SIG-M5 (cell line): ENCODE measurements around the gene SLC19A1.
A peak's percentile ranks its signal among the peaks of the same experiment; 100 is the strongest.

Experiments used
- DNase-seq: peaks from one replicate; lab custom pipeline; 2025; lab: John Stamatoyannopoulos, UW

Gene SLC19A1

DNA sequence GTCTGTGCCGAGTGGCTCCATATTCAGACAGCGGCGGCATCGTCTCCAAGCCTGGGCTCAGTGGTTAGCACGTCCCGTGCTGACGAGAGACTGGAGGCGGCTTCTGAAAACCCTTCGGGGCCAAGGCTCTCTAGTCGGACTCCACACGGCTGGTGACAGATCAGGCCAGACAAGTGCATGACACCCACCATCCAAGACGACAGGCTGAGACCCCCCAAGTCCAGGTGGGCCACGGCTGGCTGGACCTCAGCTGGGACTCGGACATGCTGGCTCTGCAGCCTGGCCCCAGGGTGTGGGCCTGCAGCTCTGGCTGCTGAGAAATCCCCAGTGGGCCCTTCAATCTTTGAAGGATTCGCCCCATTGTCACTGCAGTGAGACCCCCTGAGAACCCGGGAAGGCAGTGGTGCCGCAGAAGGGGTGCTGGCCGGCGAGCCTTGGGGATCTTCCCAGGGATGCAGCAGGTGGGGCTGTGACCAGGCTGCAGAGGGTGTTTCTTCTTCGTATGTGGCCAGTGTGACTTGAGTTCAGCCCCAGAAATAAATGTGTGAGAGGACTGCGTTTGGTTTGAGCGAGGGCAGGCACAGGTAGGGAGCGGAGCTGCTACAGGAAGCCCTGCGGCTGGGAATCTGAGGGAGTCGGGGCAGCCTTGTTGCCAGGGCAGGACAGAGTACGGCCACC lies 15.9 kb upstream of the SLC19A1 start:
- DNase-seq, result no peak

DNA sequence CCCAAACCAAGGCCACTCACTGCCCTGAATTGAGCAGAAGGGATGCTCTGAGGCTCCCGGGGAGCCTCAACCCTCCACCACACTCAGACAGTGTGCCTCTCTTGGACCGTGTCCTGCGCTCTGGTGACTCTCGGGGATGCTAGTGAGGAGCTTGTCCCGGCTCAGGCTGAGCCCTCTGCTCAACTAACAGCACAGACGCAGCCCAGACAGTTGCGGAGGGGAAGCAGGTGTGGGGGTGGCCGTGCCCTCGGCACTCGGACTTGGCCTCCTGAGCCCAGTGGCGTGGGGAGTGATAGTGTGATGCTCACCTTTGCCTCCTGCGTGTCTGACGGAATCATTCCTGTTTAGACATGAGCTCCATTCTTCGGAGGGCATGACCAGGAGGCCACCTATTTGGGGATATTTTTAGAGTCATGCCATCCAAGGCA lies 15.4 kb upstream of the SLC19A1 start:
- no peak for DNase-seq

DNA sequence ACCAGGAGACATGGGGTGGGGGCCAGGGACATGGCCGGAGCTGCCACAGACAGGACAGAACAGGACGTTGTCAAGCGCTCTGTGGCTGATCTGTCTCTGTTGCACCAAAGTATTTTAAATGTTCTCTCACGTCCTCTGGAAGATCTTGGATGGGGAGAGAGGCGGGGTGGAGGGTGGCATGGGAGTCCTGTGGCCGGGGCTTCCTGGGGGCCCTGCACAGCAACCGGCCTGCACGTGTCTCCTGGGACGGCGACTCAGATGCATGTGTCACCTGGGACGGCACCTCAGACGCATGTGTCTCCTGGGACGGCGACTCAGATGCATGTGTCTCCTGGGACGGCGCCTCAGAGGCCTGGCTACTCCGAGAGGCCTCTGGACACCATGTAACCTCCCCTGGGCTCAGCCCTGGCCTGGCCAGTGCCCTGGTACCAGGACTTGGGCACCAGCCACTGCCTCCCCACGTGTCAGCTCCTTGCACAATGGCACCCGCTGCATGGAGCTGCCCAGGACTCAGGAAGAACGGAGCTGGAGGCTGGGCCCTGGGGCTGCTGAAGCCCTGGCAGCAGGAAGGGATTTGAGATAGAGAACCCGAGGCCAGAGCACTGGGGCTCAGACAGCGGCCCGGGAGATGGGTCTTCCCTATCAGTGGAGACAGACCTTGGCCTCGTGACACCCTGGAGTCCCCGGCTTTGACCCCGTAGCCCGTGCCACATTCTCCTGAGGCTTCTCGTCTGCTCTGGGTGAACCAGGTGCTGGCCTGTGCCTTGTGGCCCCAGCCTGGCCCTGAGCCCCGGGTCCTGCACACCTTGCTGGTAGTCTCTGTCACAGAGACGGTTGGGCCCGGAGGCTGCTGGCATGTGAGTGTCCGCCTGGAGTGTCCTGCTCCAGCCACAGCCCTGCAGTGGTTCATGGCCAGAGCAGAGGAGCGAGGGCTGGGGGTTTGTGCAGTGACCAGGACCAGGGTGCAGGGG lies 14.7 kb upstream of the SLC19A1 start:
- no peak for DNase-seq

DNA sequence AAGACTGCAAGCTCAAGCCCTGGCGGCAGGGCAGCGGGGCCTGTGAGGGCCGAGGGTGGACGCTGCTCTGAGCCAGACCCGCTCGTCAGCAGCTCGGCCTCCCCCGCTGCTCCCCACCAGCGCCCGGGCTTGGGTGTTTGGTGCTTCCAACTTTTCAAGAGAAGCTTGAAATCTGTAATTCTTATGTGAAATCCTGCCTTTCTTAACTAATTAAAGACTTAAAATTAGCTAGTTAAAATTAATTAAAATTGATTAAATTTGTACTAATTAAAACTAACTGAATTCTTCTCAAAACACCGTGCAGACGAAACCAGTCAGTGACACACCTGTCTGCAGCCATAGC lies 14.0 kb upstream of the SLC19A1 start:
- no peak for DNase-seq

DNA sequence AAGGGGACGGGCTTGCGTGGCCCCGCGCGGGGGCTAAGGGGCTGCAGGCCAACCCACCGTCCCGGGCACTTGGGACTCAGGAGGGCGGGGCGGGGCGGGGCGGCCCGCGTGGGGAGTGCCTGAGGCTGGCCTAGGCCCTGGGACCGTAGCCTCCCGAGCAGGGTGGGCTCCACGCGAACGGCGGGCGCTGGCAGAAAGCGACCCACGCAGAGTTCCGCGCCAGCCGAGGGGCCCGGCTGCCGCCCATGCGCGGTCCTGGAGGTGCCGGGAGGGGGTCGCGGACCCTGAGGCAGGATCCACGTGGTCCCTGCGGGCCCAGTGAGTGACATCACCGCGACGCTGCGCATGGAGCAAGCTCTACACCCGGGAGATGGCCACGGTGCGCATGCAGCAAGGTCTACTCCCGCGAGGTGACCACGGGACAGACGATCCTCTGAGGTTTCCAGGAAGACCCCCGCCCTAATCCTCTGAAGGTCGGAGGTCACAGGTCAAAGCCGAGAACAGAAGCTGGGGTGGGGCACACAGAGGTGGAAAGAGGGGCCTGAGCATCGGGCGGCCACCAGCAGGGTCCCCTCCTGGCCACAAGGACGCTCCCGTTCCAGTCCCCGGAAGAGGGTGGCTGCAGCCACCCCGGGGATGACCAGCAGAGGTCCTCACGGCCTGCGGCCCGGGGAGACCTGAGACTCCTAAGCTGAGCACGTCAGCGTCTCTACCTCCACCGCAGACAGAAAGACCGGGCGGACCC lies 13.5 kb upstream of the SLC19A1 start:
- peak; percentile 43 for DNase-seq

DNA sequence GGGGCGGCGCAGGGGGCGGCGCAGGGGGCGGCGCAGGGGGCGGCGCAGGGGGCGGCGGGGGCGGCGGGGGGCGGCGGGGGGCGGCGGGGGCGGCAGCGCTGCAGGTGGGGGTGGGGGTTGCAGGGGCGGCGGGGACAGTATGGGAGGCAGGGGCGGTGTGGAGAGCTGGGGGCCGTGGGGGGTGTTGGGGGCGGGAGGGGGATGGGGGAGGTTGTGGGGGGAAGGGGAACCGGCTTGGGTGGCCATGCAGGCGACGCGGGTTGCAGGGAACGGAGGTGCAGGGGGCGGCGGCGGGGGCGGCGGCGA lies 13.0 kb upstream of the SLC19A1 start:
- DNase-seq, result no peak

DNA sequence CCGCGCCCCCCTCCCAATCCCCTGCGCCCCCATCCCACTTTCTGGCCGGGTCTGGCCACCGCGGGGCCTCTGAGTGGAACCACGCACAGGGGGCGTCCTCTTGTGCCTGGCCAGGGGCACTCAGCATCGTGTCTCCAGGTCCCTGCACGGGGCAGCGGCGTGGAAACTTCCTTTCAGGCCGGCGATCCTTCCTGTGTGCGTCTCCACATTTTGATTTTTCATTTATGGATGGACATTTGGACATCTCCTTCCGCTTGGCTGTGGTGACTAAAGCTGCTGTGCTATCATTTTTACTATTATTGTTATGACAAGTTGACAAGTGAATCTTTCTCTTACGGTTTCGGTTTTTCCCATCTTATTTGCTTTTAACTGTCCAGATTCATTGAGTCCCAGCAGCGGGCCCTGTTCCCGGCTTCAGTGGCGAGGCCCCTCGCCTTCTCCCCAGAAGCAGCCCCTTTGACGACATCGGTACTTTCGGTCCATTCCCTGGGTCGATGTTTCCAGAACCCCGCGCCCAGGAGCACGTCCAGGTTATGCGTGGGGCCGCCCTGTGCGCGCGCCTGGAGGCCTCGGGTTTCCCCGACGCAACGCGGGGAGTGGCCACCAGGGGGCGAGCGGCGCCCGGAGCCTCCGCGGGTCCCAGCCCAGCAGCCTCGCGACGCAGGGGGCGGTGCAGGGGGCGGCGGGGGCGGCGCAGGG lies 12.4 kb upstream of the SLC19A1 start:
- no peak for DNase-seq

DNA sequence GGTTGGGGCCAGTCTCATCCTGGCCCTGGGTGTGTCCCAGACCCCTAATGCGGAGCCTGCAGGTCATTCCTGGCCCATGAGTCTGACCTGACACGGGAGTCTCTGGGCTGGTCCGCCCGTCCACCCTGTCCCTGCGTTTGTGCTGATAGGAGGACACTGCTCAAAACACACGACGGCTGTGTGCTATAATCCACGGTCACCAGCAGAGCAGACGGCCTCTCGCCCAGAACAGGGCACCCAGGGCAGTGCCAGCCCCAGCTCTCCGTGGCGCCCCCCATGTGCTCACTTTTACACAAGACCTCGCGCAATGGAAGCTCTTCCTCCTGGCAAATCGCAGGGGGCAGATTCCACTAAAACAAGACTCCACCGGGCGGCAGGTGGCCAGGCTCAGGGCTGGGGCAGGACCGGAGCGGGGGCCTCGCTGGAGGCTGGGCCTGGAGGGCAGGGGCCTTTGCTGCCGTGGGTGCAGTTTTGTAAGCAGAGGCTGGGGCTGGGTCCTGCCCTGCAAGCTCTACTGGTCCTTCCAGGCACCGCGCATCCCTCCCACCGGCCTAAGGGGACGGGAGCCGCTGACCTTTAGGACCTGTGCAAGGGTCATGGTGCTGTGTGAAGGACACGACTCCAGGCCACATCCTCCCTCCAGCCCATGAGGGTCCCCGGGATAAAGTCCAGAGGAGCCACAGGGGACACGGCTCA lies 10.6 kb upstream of the SLC19A1 start:
- no peak for DNase-seq

DNA sequence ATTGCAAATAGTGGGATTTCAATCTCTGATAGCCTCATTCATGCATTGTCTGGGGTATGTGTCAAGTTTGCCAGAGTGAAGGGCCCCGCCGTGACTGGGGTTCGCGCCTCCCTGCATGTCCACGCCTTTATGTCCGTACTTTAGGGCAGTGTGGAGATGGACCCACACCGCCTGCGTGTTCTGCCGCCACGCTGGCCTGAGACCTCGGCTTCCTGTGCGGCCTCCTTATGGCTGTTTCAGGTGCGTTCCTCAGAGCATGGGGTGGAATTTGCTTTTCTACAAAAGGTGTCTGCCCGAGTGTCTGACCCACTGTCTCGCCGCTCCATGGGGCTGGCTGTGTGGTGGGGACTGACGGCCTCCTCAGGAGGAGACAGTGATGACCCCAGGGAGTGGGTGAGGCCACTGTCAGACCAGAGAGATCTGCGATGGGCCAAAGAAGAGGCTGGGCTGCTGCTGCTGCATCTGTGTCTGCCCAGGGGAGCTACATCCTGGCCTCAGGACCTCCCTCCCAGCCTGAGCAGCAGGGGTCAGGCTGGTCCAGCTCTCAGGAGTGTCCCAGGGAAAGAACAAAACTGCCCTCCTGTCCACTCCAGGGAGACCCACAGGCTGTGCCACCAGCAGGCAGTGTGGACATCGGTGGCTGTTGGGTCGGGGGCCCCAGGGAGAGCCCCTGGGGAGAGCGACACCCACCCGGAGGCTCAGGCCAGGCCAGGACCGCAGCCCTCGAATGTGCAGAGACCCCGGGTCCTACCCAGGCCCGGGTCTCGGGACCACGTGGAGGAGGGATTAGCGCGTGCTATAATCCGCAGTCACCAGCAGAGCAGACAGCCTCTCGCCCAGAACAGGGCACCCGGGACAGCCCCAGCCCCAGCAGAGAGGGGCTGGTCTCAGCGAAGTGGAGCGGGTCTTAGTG lies 9.8 kb upstream of the SLC19A1 start:
- no peak for DNase-seq

DNA sequence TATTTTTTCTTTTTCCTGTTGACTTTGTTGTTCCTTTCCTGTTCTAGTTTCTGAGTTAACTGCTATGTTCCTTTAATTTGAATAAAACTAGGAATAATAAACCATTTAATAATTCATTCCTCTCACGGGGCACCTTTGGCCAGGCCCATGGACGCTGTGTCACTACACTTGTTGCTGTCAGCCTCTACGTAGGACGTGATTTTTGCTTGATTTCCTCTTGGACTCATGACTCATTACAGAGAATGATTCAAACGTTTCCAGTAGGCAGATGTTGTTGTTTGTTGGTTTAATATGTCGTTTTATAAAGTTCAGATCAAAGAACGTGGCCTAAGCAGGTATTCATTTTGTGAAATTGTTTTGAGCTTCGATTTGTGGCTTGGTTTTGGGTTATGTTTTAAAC lies 9.1 kb upstream of the SLC19A1 start:
- no peak for DNase-seq

DNA sequence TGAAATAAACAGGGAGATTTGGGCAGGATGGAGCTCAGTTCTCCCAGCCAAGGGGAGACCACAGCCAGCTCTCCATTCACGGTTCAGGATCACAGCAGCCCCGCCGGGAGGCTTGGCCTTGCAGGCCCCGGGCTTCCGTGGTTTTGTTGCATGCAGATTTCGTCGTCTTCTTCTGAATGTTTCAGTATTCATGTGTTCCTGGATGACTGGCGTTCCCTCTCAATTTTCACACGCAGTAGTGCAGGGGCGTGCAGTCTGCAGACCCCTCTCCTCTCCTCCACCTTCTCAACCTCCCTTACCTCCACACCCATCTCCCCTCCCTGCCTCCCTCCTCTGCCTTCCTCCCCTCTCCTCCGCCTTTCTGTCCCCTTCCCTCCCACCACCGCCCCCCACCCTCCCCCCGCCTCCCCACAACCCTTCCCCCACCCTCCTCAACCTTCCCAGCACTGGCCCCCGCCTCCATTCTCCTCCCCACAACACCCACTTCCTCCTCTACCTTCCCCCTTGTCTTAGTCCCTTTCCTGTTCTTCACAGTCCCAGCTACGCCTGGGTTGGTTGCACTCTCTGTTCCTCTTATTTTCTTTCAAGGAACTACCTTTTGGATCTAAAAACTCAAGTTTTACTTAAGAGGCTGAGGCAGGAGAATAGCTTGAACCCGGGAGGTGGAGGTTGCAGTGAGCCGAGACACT lies 8.4 kb upstream of the SLC19A1 start:
- DNase-seq, result peak; percentile 89

DNA sequence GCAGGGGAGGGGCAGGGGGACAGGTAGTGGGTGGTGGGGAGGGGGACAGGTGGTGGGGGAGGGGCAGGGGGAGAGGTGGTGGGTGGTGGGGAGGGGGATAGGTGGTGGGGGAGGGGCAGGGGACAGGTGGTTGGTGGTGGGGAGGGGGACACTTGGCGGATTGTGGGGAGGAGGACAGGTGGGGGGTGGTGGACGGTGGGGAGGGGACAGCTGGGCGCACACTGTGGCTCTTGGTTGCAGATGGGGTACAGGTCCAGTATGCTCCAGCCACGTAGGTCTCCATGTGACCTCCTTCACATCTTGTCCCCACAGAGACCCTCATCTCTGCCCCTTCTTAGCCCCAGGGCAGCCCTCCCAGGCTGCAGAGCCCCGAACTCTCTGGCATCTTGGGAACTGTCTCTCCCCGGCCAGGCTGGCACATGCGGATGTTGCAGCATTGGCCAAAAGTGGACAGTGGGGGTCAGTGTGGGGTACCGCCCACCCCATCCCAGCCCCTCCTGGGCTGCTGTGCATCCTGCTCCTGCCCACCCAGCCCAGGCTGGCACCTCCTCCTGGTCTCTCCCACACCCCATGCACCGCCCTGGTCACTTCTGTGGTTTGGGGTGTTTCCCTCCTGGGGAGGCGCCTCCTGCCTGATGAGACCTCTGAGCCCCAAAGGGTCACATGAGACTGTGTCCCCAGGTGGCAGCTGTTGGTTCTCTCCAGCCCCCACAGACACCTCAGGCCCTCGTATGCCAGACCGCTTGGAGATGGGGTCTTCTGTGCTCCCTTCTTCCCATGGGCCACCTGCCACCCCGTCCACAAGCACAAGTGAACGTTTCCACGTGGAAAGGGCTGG lies 7.6 kb upstream of the SLC19A1 start:
- no peak for DNase-seq

DNA sequence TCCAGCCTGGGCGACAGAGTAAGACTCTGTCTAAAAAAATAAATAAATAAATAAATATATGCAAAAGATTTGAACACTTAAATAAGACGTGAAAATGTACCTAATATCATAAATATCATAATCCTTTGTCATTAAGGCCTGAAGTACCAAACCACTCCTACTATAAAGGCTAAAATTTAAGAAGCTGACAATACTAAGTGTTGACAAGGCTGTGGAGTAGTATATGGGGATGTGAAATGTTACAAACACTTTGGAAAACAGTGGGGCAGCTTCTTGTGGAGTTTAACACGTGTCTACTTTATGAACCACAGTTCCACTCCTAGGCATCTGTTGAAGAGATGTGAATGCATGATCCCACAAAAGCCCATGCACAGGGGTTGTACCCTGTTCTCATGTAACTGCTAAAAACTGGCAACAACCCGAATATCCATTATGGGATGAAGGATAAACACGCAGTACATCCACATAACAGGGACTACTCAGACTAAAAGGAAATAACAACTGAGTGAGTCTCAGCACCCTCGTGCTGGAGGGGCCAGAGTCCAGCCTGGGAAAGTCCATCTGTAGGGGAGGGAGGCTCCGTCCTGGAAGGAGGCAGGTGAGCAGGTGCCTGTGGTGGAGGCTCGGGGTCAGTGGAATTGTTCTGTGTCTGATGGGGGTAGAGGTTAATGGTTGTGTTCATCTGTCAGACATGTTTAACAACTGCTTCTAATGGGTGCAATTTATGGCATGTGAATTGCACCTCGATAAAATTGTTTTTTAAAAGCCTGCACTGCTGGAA lies 6.7 kb upstream of the SLC19A1 start:
- DNase-seq, result no peak

DNA sequence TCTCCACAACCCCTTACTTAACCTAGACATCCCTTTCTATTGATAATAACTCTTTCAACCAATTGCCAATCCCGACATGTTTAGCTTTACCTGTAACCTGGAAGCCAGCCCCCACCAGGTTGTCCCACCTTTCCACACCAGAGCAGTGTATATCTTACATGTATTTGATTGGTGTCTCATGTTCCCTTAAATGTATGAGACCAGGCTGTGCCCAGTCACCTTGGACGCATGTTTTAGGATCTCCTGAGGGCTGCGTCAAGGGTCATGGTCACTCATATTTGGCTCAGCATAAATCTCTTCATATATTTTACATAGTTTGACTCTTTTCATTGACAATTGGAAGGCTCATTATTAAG lies 5.3 kb upstream of the SLC19A1 start:
- DNase-seq, result no peak

DNA sequence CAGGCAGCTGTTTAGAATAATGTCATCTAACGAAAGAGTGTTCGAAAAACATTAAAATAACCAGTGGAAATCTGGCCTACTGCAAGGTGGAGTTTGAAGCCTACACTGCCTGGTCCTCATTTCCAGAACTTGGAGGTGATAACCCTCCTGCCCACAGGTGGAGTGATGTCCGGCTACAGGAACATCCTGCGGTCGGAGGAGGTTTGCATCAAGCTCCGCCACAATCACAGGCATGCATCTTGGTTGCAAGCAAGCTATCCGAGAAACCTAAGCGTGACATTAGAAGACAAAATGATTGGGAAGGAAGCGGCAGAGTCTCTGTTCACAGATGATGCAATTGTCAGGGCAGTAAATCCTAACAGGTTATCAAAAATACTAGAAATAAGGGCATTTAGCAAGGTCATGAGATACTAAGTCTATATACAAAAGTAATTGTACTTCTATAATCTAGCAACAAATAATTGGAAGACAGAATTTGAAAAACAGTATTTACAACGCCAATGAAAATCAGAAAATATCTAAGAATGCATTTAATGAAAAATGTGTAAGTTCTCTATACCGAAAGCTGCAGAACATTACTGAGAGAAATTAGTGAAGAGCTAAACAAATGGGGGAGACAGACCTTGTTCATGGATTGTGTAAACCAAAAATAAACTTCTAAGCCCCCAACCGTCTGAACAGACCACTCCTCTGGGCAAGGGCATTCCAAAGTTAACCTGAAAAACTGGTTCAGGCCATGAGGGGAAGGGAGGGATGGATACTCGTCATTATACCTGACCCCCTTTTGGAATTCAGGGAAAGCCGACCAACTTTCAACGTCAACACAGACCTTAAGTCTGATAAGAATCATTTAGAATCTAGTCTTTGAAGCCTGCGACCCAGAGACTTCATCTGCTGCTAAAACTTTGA lies 4.7 kb upstream of the SLC19A1 start:
- DNase-seq, result no peak

DNA sequence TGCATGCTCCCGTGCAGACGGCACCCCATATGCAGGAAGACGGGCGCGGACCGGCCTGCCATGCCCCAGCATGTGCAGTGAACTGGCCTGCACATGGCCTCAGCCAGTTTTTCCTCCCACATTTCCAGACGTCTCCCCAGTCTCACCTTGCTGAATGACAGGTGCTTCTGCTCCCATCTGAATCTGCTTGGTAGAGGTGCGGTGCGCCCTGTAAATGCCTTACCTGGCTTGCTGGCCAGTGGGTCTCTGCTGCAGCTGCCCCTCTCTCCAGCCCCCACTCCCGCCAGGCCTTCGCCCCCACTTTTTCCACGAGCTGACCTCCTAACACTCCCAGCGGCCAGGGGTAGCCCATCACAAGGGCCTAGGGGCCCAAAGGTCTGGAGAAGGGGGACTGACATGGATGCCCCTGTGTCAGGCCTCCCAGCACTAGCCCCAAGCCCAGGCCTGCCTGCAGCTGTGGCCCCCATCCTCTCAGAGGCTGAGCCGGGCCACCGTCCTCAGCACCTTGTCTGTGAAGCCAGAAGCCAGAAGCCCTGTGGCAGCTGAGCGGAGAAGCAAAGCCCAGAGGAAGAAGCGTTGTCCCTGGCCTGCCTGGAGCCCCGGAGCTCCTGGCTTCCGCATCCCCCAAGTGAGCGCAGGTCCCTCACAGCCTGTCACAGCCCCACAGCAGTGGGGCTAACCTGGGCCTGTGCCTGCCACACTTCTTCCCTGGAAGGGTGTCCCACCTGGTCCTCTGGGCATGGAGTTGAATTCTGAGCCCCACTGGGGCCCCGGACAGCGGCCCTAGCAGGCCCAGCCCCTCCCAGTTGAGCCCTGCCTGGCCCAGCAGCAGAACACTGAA lies 3.7 kb upstream of the SLC19A1 start:
- no peak for DNase-seq

DNA sequence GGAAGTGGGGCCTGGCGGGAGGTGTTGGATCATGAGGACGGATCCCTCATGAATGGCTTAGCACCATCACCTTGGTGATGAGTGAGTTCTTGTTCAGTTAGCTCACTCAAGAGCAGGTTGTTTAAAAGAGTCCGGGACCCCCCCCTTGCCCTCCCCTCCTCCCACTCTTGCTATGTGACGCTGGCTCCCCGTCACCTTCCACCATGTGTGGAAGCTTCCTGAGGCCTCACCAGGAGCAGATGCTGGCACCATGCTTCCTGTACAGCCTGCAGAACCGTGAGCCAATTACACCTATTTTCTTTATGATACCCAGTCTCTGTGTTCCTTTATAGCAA lies 3.0 kb upstream of the SLC19A1 start:
- no peak for DNase-seq
